SJCRH30 (cell line): ENCODE measurements around the gene MYO18A. TPM values are rescaled to one million over a fixed set of nuclear protein-coding genes. Genes with fewer than 3 reads are reported as not detected.

ENCODE experiments used
- DNase-seq, 2 experiments: peaks; one replicate each; pipeline ENCODE4 v3.0.0-alpha.2; 2015 to 2020
- H3K27ac ChIP-seq: fragments of 250-450 bp; sonication (Bioruptor Pico); 2 replicates; pipeline ENCODE4 v1.5.1; 2020; ENCODE audit warnings: mild to moderate bottlenecking, moderate library complexity
- H3K27me3 ChIP-seq: fragments of 250-450 bp; sonication (Bioruptor Pico); 2 replicates; pipeline ENCODE4 v1.5.1; 2020; ENCODE audit warnings: mild to moderate bottlenecking, moderate library complexity
- H3K36me3 ChIP-seq: fragments of 250-450 bp; sonication (Bioruptor Pico); 2 replicates; pipeline ENCODE4 v1.5.1; 2020; ENCODE audit warnings: mild to moderate bottlenecking, moderate library complexity
- H3K4me1 ChIP-seq: fragments of 250-450 bp; sonication (Bioruptor Pico); 2 replicates; pipeline ENCODE4 v1.5.1; 2020; ENCODE audit warnings: mild to moderate bottlenecking, moderate library complexity
- H3K4me3 ChIP-seq: fragments of 250-450 bp; sonication (Bioruptor Pico); 2 replicates; pipeline ENCODE4 v1.5.1; 2020; ENCODE audit warnings: mild to moderate bottlenecking, moderate library complexity
- H3K9me3 ChIP-seq: fragments of 250-450 bp; sonication (Bioruptor Pico); replicated peaks from 2 replicates; pipeline ENCODE4 v1.5.1; 2020; ENCODE audit warnings: mild to moderate bottlenecking, moderate library complexity
- total RNA-seq: library from RNA; depleted of rRNA; stranded (reverse); fragments of >200 nt; shearing (Covaris generic); gene quantifications from 2 replicates; pipeline ENCODE4 v1.2.3, GENCODE V29; 2014

MYO18A gene
- total RNA-seq, 1 experiment from 2014 or later: 91.9 TPM

GRCh38 chr17:29041091-29041490, 139.1 kb downstream of the MYO18A start:
- Histone ChIP-seq H3K4me3 (peak overlapping the region; percentile 13), H3K36me3 (no peaks in the 10 kb centered on the region), H3K4me1 (peaks cover 71% of the 10 kb centered on the region), H3K27me3 (no peaks in the 10 kb centered on the region), H3K27ac (peak overlapping the region; percentile 99), H3K9me3 (no peaks in the 10 kb centered on the region)
- DNase-seq: peak in 1 of 2 experiments; percentile 37

GRCh38 chr17:29039764-29040598, 140.2 kb downstream of the MYO18A start:
- Histone ChIP-seq H3K27ac (peak overlapping the region; percentile 99), H3K36me3 (no peaks in the 10 kb centered on the region), H3K4me1 (peaks cover 65% of the 10 kb centered on the region), H3K4me3 (no peak overlapping the region), H3K27me3 (no peaks in the 10 kb centered on the region), H3K9me3 (peaks cover 3% of the 10 kb centered on the region)
- DNase-seq: peak; percentile 98 to 99

- peak overlapping the region; percentile 99 for H3K27ac ChIP-seq
- peak; percentile 90 to 96 for DNase-seq
- peaks cover 51% of the 10 kb centered on the region for H3K4me1 ChIP-seq
- no peaks in the 10 kb centered on the region for H3K27me3 ChIP-seq
- H3K36me3 ChIP-seq: no peaks in the 10 kb centered on the region
- peak overlapping the region; percentile 48 for H3K4me3 ChIP-seq
- peaks cover 19% of the 10 kb centered on the region for H3K9me3 ChIP-seq
These were observed 142.0 kb downstream of the MYO18A start for GRCh38 chr17:29038085-29038795.

GRCh38 chr17:29037739-29038084, 142.5 kb downstream of the MYO18A start:
- no peaks in the 10 kb centered on the region for H3K36me3 ChIP-seq
- peaks cover 19% of the 10 kb centered on the region for H3K9me3 ChIP-seq
- peak overlapping the region; percentile 99 for H3K27ac ChIP-seq
- peak overlapping the region; percentile 48 for H3K4me3 ChIP-seq
- H3K27me3 ChIP-seq: no peaks in the 10 kb centered on the region
- peaks cover 51% of the 10 kb centered on the region for H3K4me1 ChIP-seq
- DNase-seq: no peak

- no peak overlapping the region for H3K27ac ChIP-seq
- peaks cover 19% of the 10 kb centered on the region for H3K9me3 ChIP-seq
- DNase-seq: no peak
- no peaks in the 10 kb centered on the region for H3K36me3 ChIP-seq
- H3K4me3 ChIP-seq: no peak overlapping the region
- H3K27me3 ChIP-seq: no peaks in the 10 kb centered on the region
- peaks cover 54% of the 10 kb centered on the region for H3K4me1 ChIP-seq
These were observed 143.6 kb downstream of the MYO18A start for GRCh38 chr17:29036584-29036983.

GRCh38 chr17:29034510-29034909, 145.7 kb downstream of the MYO18A start:
- Histone ChIP-seq H3K27ac (no peak overlapping the region), H3K36me3 (no peaks in the 10 kb centered on the region), H3K4me3 (no peak overlapping the region), H3K4me1 (peaks cover 39% of the 10 kb centered on the region), H3K9me3 (peaks cover 21% of the 10 kb centered on the region), H3K27me3 (no peaks in the 10 kb centered on the region)
- no peak for DNase-seq

- H3K4me1 ChIP-seq: peaks cover 25% of the 10 kb centered on the region
- H3K36me3 ChIP-seq: no peaks in the 10 kb centered on the region
- H3K27ac ChIP-seq: peak overlapping the region; percentile 2; the same call in 1 of the 2 replicates
- peaks cover 21% of the 10 kb centered on the region for H3K9me3 ChIP-seq
- H3K4me3 ChIP-seq: no peak overlapping the region
- no peaks in the 10 kb centered on the region; the same call in 1 of the 2 replicates for H3K27me3 ChIP-seq
- peak; percentile 41 to 56 for DNase-seq
These were observed 147.4 kb downstream of the MYO18A start for GRCh38 chr17:29032857-29033197.

- Histone ChIP-seq H3K27ac (peak overlapping the region; percentile 2; the same call in 1 of the 2 replicates), H3K36me3 (no peaks in the 10 kb centered on the region), H3K4me3 (no peak overlapping the region), H3K4me1 (peaks cover 19% of the 10 kb centered on the region), H3K9me3 (peaks cover 21% of the 10 kb centered on the region), H3K27me3 (no peaks in the 10 kb centered on the region; the same call in 1 of the 2 replicates)
- DNase-seq: no peak
These were observed 148.0 kb downstream of the MYO18A start for GRCh38 chr17:29032013-29032856.

- Histone ChIP-seq H3K36me3 (no peaks in the 10 kb centered on the region), H3K4me3 (no peak overlapping the region), H3K9me3 (peaks cover 21% of the 10 kb centered on the region), H3K27ac (no peak overlapping the region), H3K4me1 (peaks cover 15% of the 10 kb centered on the region), H3K27me3 (no peaks in the 10 kb centered on the region; the same call in 1 of the 2 replicates)
- no peak for DNase-seq
These were observed 148.7 kb downstream of the MYO18A start for GRCh38 chr17:29031488-29031887.

- Histone ChIP-seq H3K4me1 (peaks cover 3% of the 10 kb centered on the region), H3K27me3 (peaks cover 4% of the 10 kb centered on the region; the same call in 1 of the 2 replicates), H3K36me3 (no peaks in the 10 kb centered on the region), H3K4me3 (no peak overlapping the region), H3K9me3 (no peaks in the 10 kb centered on the region), H3K27ac (no peak overlapping the region)
- DNase-seq: no peak
These were observed 155.8 kb downstream of the MYO18A start for GRCh38 chr17:29024316-29024952.

- Histone ChIP-seq H3K4me1 (peaks cover 13% of the 10 kb centered on the region), H3K27me3 (peaks cover 4% of the 10 kb centered on the region; the same call in 1 of the 2 replicates), H3K9me3 (no peaks in the 10 kb centered on the region), H3K27ac (no peak overlapping the region), H3K36me3 (no peaks in the 10 kb centered on the region), H3K4me3 (no peak overlapping the region)
- no peak for DNase-seq
These were observed 158.1 kb downstream of the MYO18A start for GRCh38 chr17:29022074-29022473.

GRCh38 chr17:29021226-29021625, 159.0 kb downstream of the MYO18A start:
- no peaks in the 10 kb centered on the region for H3K36me3 ChIP-seq
- peaks cover 4% of the 10 kb centered on the region; the same call in 1 of the 2 replicates for H3K27me3 ChIP-seq
- H3K9me3 ChIP-seq: no peaks in the 10 kb centered on the region
- DNase-seq: no peak
- H3K4me3 ChIP-seq: no peak overlapping the region
- no peak overlapping the region for H3K27ac ChIP-seq
- H3K4me1 ChIP-seq: peaks cover 13% of the 10 kb centered on the region
